Measurements from ENCODE around the gene SLC40A1.

The SLC40A1 gene

GRCh38 chr2:189527812-189528592 lies 52.6 kb downstream of the SLC40A1 start:
- ChIA-PET POLR2A (ENCODE audit: low non-redundant PET) (no interaction called here), CTCF (no interaction called here)
- H3K27ac ChIP-seq = no peak overlapping the region
- no peak for DNase-seq (ENCODE audit: low spot score)
- TF ChIP-seq, protein P1, sequence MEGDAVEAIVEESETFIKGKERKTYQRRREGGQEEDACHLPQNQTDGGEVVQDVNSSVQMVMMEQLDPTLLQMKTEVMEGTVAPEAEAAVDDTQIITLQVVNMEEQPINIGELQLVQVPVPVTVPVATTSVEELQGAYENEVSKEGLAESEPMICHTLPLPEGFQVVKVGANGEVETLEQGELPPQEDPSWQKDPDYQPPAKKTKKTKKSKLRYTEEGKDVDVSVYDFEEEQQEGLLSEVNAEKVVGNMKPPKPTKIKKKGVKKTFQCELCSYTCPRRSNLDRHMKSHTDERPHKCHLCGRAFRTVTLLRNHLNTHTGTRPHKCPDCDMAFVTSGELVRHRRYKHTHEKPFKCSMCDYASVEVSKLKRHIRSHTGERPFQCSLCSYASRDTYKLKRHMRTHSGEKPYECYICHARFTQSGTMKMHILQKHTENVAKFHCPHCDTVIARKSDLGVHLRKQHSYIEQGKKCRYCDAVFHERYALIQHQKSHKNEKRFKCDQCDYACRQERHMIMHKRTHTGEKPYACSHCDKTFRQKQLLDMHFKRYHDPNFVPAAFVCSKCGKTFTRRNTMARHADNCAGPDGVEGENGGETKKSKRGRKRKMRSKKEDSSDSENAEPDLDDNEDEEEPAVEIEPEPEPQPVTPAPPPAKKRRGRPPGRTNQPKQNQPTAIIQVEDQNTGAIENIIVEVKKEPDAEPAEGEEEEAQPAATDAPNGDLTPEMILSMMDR (conservative IDR thresholded peaks at IDR 0.05; ENCODE audit: low read depth) = no peak

DNA sequence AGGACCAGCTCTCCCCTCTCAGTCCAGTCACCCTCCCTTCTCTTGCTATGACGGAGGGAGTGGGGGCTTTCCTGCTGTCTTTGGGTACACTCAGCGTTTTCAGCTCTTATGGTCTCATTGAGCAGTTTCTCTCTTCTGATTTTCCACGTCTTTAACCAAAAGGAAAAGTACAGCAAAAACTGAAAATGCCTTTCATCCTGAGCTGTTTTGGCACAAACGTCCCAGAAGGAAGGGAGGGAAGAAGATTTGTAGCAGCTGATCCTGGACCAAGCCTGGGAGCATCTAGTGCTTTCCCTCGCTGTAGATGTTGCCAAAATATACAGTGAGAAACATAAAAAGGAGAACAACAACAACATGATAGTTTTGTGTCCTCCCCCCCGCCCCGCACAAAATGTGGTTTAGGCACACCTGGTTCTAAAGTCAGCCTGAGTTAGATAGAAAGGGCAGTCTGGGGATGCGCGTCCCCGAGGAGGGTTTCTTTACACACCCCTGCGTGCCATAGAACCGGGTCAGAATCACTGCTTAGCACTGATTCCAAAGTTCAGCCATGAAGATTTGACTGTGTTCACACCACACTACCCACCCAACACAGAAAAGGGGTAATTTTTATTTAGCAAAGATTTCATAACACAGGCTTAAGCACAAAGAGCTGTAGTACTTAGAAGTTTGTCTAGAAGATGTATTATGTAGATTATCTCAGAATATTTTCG lies 53.4 kb downstream of the SLC40A1 start:
- DNase-seq (ENCODE audit: low spot score) = no peak
- no peak overlapping the region for H3K27ac ChIP-seq
- TF ChIP-seq, protein P1 (conservative IDR thresholded peaks at IDR 0.05; ENCODE audit: low read depth) = no peak
- POLR2A ChIA-PET (ENCODE audit: low non-redundant PET) = no interaction called here
- CTCF ChIA-PET = no interaction called here

DNA sequence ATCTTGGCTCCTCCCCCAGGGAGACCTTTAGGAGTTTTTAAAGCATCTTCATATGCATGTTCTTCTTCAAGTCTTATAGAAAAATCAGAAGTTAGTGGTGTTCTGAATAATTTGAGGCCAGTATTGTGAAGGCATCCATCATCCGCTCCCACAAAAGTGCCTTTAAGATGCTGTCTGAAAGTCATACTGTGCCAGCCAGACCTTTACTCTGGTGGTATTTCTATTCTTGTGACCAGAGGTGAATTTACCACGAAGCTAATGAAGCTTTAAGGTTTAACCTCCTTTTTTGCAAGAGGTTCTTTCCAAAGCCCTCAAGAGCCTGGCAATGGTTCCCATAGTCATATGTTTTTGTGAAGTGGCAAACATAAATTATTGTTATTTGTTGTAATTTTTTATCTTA lies 54.3 kb downstream of the SLC40A1 start:
- no peak for DNase-seq (ENCODE audit: low spot score)
- TF ChIP-seq, protein P1 (conservative IDR thresholded peaks at IDR 0.05; ENCODE audit: low read depth) = no peak
- H3K27ac ChIP-seq = no peak overlapping the region
- ChIA-PET CTCF (no interaction called here), POLR2A (ENCODE audit: low non-redundant PET) (no interaction called here)

DNA sequence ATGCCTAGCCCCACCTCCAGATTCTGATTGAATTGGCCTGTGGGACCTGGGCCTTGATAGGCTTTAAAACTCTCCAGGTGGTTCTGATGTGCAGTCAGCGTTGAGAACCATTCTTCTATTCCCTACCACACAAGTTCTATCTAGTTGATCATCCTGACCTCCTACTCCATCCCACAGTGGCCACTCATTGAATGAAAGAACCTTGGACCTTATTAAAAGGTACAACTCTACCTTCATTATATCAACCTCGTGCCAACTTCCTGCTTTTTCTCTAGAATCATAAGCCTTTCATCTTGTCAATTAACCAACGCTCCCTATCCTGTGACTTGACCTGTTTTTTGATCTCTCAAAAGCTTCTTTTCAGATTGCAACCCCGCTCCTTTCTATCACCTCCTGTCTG lies 55.8 kb downstream of the SLC40A1 start:
- no peak for DNase-seq (ENCODE audit: low spot score)
- TF ChIP-seq, protein P1 (conservative IDR thresholded peaks at IDR 0.05; ENCODE audit: low read depth) = no peak
- no peak overlapping the region for H3K27ac ChIP-seq
- CTCF ChIA-PET = no interaction called here
- POLR2A ChIA-PET (ENCODE audit: low non-redundant PET) = no interaction called here

DNA sequence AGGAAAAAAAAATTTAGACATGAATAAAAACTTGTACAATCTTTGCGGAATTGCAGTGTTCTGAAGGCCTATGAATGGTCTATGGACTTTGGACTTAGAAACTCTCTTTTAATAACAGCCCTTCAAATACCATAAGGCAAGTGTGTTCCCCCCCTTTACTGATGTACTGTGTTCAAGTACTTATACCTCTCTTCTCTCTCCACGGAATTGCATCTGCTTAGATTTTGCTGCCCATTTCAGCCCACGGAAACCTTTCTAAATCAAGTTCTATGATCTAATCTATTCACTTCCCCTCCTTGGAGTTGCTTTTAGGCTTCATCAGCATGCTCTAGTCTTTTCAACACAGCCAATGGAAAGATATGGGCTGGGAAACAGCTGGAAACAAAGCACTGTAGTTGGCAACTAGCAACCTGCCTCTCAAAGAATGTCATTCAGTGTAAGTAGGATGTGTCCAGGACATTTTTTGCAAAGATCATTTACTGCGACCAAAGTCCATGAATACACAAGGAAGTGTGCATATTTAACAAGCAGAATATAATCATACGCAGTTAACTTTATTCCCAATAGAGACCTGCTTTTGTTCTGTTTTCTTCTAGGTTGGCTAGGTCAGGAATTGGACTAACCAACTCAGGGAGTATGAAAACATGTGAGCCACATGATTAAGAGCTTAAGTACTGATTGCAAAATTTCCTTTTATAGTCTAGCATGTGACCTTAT lies 58.0 kb downstream of the SLC40A1 start:
- TF ChIP-seq, protein P1 (conservative IDR thresholded peaks at IDR 0.05; ENCODE audit: low read depth) = no peak
- ChIA-PET CTCF (no interaction called here), POLR2A (ENCODE audit: low non-redundant PET) (no interaction called here)
- no peak for DNase-seq (ENCODE audit: low spot score)
- no peak overlapping the region for H3K27ac ChIP-seq

DNA sequence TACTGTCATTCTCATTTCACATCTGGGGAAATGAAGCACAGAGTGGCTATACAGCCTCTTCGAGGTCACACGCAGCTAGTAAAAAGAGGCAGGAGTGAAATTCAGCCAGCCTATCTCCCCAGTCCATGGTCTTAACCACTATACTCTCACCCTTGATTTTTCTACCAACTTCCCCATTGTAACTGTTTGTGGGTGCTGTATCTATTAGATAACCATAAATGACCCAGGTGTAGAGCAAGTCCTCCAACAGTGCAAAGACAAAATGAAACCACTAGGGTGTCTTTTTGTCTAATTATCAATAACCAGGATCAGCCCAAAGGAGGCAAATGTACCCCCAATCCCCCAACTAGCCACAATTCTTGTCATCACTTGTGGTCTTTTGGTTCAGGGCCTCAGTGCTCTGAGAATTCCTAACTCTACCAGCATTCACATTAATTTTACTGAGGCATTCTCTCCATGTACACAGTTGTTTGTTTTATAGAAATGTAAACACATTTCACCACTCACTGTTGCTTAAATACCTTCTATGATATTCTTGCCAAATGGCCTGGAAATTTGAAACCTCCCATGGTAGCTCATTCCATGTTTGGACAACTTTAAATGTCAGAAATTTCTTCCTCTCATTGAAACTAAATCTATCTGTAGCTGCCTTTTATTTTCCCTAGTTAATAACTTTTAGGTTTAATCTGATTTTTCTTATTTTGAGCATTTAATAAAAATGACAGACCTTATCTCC lies 58.7 kb downstream of the SLC40A1 start:
- CTCF ChIA-PET = no interaction called here

More for the DNA sequence above, 58.7 kb downstream of the SLC40A1 start:
- POLR2A ChIA-PET (ENCODE audit: low non-redundant PET) = no interaction called here
- TF ChIP-seq, protein P1 (conservative IDR thresholded peaks at IDR 0.05; ENCODE audit: low read depth) = no peak
- DNase-seq (ENCODE audit: low spot score) = no peak
- no peak overlapping the region for H3K27ac ChIP-seq

Measured in RWPE1 (cell line).